Measurements from ENCODE around the gene MGRN1. TPM values are rescaled to one million over a fixed set of nuclear protein-coding genes. Genes with fewer than 3 reads are reported as not detected.
A peak's percentile ranks its signal among the peaks of the same experiment; 100 is the strongest.

MGRN1 gene
- total RNA-seq, 2 donors from 2014 or later, result 66.9 to 71.4 TPM

DNA sequence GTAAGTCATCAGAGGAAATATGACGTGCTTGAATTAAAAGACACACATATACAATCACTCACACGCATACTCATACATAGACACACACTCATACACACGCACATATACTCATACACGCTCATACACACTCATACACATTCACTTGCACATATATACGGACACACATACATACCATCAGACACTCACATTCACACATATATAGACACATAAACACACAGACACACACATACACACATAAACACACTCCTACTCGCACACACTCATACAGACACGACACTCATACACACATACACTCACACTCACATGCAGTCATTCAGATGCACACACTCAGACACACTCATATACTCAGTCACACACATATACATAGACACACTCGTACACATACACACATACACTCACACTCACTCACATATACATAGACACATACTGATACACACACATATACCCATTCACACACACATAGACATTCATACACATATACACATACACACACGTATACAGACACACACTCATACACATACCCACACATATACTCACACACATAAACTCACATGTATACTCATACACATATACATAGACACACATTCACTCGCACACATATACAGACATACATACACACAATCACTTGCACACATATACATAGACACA is 43.8 kb downstream of the MGRN1 start:
- H3K36me3 Mint-ChIP-seq (ENCODE audit: low read depth), result peaks cover 49% of the 10 kb centered on the region
- WGBS, 2 experiments (ENCODE audit: insufficient coverage in 1 of 2, insufficient read length in 1 of 2), result 89 to 91% methylated on average over 9 to 10 of the region's 10 CpGs
- H3K9me3 ChIP-seq (ENCODE audit: control insufficient read depth, low read length), result no peaks in the 10 kb centered on the region
- H3K4me1 ChIP-seq (ENCODE audit: control insufficient read depth, insufficient read depth, low read length), result no peaks in the 10 kb centered on the region
- H3K36me3 ChIP-seq (ENCODE audit: control insufficient read depth, insufficient read depth, low read length), result peaks cover 65% of the 10 kb centered on the region
- H3K27me3 Mint-ChIP-seq (ENCODE audit: insufficient read depth), result no peaks in the 10 kb centered on the region
- H3K27ac ChIP-seq (ENCODE audit: low read depth, low read length), result no peak overlapping the region
- no peak overlapping the region for H3K4me3 ChIP-seq (ENCODE audit: low read length)
- TF ChIP-seq, protein P1, sequence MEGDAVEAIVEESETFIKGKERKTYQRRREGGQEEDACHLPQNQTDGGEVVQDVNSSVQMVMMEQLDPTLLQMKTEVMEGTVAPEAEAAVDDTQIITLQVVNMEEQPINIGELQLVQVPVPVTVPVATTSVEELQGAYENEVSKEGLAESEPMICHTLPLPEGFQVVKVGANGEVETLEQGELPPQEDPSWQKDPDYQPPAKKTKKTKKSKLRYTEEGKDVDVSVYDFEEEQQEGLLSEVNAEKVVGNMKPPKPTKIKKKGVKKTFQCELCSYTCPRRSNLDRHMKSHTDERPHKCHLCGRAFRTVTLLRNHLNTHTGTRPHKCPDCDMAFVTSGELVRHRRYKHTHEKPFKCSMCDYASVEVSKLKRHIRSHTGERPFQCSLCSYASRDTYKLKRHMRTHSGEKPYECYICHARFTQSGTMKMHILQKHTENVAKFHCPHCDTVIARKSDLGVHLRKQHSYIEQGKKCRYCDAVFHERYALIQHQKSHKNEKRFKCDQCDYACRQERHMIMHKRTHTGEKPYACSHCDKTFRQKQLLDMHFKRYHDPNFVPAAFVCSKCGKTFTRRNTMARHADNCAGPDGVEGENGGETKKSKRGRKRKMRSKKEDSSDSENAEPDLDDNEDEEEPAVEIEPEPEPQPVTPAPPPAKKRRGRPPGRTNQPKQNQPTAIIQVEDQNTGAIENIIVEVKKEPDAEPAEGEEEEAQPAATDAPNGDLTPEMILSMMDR (conservative IDR thresholded peaks at IDR 0.05), result no peak
- H3K27ac Mint-ChIP-seq, result no peak overlapping the region
- no peaks in the 10 kb centered on the region for H3K9me3 Mint-ChIP-seq
- peaks cover 2% of the 10 kb centered on the region for H3K4me1 Mint-ChIP-seq
- H3K9ac ChIP-seq (ENCODE audit: extremely low read depth, low read length, poor library complexity, severe bottlenecking), result no peak overlapping the region
- no peaks in the 10 kb centered on the region for H3K27me3 ChIP-seq (ENCODE audit: control insufficient read depth, insufficient read depth, low read length, poor library complexity, severe bottlenecking)
- no peak overlapping the region for H3K4me3 Mint-ChIP-seq
- DNase-seq, result no peak

DNA sequence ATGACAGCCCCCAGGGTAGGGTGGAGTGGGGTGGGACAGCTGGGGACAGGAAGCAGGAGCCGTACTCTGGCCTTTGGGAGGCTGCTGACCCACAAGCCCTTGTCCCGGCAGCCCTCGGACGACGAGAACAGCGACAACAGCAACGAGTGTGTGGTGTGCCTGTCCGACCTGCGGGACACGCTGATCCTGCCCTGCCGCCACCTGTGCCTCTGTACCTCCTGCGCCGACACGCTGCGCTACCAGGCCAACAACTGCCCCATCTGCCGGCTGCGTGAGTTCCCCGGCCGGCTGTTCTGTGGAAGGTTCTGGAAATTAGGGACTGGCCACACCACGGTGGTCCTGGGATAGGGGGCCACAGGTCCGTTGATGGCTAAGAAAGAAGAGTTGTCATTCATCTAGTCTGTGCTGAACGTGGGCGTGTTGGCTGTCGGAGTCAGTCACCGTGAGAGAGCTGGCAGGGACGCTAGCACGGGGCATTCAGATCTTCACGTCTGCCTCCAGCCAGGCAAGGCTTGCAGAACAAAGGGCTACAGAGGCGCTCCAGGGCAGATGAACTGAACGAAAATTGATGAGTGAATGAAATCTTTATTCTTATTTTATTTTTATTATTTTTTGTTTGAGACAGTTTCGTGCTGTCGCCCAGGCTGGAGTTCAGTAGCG is 48.9 kb downstream of the MGRN1 start:
- no peaks in the 10 kb centered on the region for H3K27me3 Mint-ChIP-seq (ENCODE audit: insufficient read depth)
- Histone ChIP-seq H3K27ac (ENCODE audit: low read depth, low read length) (peak overlapping the region; percentile 66), H3K9ac (ENCODE audit: extremely low read depth, low read length, poor library complexity, severe bottlenecking) (no peak overlapping the region), H3K36me3 (ENCODE audit: control insufficient read depth, insufficient read depth, low read length) (peaks cover 50% of the 10 kb centered on the region), H3K4me1 (ENCODE audit: control insufficient read depth, insufficient read depth, low read length) (no peaks in the 10 kb centered on the region), H3K27me3 (ENCODE audit: control insufficient read depth, insufficient read depth, low read length, poor library complexity, severe bottlenecking) (no peaks in the 10 kb centered on the region), H3K4me3 (ENCODE audit: low read length) (no peak overlapping the region), H3K9me3 (ENCODE audit: control insufficient read depth, low read length) (no peaks in the 10 kb centered on the region)
- TF ChIP-seq, protein P1 (conservative IDR thresholded peaks at IDR 0.05), result no peak
- H3K4me1 Mint-ChIP-seq, result no peaks in the 10 kb centered on the region
- H3K27ac Mint-ChIP-seq, result no peak overlapping the region
- no peaks in the 10 kb centered on the region for H3K9me3 Mint-ChIP-seq
- H3K36me3 Mint-ChIP-seq (ENCODE audit: low read depth), result peaks cover 42% of the 10 kb centered on the region
- H3K4me3 Mint-ChIP-seq, result no peak overlapping the region
- WGBS, 2 experiments (ENCODE audit: insufficient coverage in 1 of 2, insufficient read length in 1 of 2), result 94% methylated on average over 21 to 31 of the region's 33 CpGs
- DNase-seq, result no peak

DNA sequence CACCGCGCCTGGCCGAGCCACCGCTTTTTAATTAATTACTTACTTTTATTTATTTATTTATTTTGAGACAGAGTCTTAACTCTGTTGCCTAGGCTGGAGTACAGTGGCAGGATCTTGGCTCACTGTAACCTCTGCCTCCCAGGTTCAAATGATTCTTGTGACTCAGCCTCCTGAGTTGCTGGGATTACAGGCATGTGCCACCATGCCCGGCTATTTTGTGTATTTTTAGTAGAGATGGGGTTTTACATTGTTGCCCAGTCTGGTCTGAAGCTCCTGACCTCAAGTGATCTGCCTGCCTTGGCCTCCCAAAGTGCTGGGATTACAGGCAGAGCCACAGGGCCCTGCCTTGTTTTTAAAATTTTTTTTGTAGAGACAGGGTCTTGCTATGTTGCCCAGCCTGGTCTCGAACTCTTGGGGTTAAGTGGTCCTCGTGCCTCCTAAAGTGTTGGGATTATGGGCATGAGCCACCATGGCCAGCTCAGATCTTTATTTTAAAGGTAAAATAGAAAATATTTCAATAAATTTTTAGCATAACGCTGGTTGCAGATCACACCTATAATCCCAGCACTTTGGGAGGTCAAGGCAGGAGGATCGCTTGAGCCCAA is 50.4 kb downstream of the MGRN1 start:
- Histone ChIP-seq H3K9me3 (ENCODE audit: control insufficient read depth, low read length) (no peaks in the 10 kb centered on the region), H3K4me3 (ENCODE audit: low read length) (no peak overlapping the region), H3K9ac (ENCODE audit: extremely low read depth, low read length, poor library complexity, severe bottlenecking) (no peak overlapping the region), H3K36me3 (ENCODE audit: control insufficient read depth, insufficient read depth, low read length) (peaks cover 42% of the 10 kb centered on the region), H3K4me1 (ENCODE audit: control insufficient read depth, insufficient read depth, low read length) (no peaks in the 10 kb centered on the region), H3K27ac (ENCODE audit: low read depth, low read length) (no peak overlapping the region), H3K27me3 (ENCODE audit: control insufficient read depth, insufficient read depth, low read length, poor library complexity, severe bottlenecking) (no peaks in the 10 kb centered on the region)
- H3K4me3 Mint-ChIP-seq, result no peak overlapping the region
- no peak overlapping the region for H3K27ac Mint-ChIP-seq
- WGBS, 2 experiments (ENCODE audit: insufficient coverage in 1 of 2, insufficient read length in 1 of 2), result 94% methylated on average over 5 of the region's 9 CpGs; no CpG with 5 or more reads in 1 of the 2 experiments
- TF ChIP-seq, protein P1 (conservative IDR thresholded peaks at IDR 0.05), result no peak
- H3K27me3 Mint-ChIP-seq (ENCODE audit: insufficient read depth), result no peaks in the 10 kb centered on the region
- no peaks in the 10 kb centered on the region for H3K9me3 Mint-ChIP-seq
- peaks cover 37% of the 10 kb centered on the region for H3K36me3 Mint-ChIP-seq (ENCODE audit: low read depth)
- DNase-seq, result no peak
- H3K4me1 Mint-ChIP-seq, result no peaks in the 10 kb centered on the region
